Loucy (cell line): ENCODE data around the gene INPP5D.

ENCODE experiments used
- CTCF ChIP-seq: fragments of 200-600 bp; sonication (generic); conservative IDR thresholded peaks from 2 replicates; pipeline ENCODE4 v1.5.1; 2014; ENCODE audit warnings: mild to moderate bottlenecking, antibody characterized with exemption, low read length
- EZH2phosphoT487 ChIP-seq: fragments of 200-600 bp; IDR thresholded peaks from 2 replicates; pipeline ENCODE4 v1.6.1; 2018; ENCODE audit warnings: antibody characterized with exemption, mild to moderate bottlenecking, moderate library complexity, borderline replicate concordance

- TF ChIP-seq CTCF (no peak), EZH2phosphoT487 (no peak)
Observed at GRCh38 chr2:233211548-233211895, 151.4 kb downstream of the INPP5D start.
